Loucy (cell line): ENCODE data around the gene BPTF.
"Not testable (repeated sequence)": the region's sequence is repeated elsewhere in the genome, so short reads cannot be mapped to it uniquely, and the experiment has no call there.

Source experiments
- EZH2phosphoT487 ChIP-seq: fragments of 200-600 bp; IDR thresholded peaks from 2 replicates; pipeline ENCODE4 v1.6.1; 2018; ENCODE audit warnings: antibody characterized with exemption, mild to moderate bottlenecking, moderate library complexity, borderline replicate concordance
- TF ChIP-seq, protein P1 (sequence below): fragments of 200-600 bp; sonication (generic); conservative IDR thresholded peaks from 2 replicates; pipeline ENCODE4 v1.5.1; 2014; ENCODE audit warnings: mild to moderate bottlenecking, antibody characterized with exemption, low read length

DNA sequence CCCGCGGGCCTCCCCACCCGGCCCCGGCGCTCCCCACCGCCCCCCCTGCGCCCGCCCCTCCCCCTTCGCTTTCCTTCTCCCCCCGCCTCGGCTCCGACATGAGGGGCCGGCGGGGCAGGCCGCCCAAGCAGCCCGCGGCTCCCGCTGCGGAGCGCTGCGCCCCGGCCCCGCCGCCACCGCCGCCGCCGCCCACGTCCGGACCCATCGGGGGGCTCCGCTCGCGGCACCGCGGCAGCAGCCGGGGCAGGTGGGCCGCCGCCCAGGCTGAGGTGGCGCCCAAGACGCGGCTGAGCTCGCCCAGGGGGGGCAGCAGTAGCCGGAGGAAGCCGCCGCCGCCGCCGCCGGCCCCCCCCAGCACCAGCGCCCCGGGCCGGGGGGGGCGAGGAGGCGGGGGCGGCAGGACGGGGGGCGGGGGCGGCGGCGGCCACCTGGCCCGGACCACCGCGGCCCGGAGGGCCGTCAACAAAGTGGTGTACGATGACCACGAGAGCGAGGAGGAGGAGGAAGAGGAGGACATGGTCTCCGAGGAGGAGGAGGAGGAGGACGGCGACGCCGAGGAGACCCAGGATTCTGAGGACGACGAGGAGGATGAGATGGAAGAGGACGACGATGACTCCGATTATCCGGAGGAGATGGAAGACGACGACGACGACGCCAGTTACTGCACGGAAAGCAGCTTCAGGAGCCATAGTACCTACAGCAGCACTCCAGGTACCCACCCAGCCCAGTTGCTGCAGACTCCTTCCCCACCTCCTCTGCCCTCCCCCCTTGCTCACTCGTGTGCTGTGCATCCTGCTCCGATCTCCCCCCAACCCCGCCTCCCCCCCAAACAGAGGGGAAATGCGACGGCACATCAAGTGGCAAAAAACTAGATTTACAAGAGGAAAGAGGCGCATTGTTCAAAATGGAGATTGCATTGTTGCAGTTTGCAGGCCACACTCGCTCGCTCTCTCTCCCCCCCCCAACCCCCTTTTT is 611 bp downstream of the BPTF start:
- TF ChIP-seq, protein P1, sequence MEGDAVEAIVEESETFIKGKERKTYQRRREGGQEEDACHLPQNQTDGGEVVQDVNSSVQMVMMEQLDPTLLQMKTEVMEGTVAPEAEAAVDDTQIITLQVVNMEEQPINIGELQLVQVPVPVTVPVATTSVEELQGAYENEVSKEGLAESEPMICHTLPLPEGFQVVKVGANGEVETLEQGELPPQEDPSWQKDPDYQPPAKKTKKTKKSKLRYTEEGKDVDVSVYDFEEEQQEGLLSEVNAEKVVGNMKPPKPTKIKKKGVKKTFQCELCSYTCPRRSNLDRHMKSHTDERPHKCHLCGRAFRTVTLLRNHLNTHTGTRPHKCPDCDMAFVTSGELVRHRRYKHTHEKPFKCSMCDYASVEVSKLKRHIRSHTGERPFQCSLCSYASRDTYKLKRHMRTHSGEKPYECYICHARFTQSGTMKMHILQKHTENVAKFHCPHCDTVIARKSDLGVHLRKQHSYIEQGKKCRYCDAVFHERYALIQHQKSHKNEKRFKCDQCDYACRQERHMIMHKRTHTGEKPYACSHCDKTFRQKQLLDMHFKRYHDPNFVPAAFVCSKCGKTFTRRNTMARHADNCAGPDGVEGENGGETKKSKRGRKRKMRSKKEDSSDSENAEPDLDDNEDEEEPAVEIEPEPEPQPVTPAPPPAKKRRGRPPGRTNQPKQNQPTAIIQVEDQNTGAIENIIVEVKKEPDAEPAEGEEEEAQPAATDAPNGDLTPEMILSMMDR: not testable (repeated sequence)
- TF ChIP-seq EZH2phosphoT487: not testable (repeated sequence)
